Fibroblast of lung (primary cell): ENCODE data around the gene FAM153A.
"Not testable (repeated sequence)": the region's sequence is repeated elsewhere in the genome, so short reads cannot be mapped to it uniquely, and the experiment has no call there.

Experiments
- EZH2 ChIP-seq: IDR thresholded peaks from 2 replicates; pipeline ENCODE4 v1.5.1; 2012; ENCODE audit warnings: low read length, control low read depth, mild to moderate bottlenecking; ENCODE audit errors: missing control alignments
- TF ChIP-seq, protein P1 (sequence below), 2 donors: IDR thresholded peaks in 1 of 2; conservative IDR thresholded peaks in 1 of 2; 1 replicate in 1 of 2; 2 replicates in 1 of 2; pipeline ENCODE4 v1.5.1; 2011 to 2012; ENCODE audit warnings: low read length in 2 of 2, control low read depth in 1 of 2, inconsistent platforms in 1 of 2, low read depth in 1 of 2, mild to moderate bottlenecking in 1 of 2

DNA sequence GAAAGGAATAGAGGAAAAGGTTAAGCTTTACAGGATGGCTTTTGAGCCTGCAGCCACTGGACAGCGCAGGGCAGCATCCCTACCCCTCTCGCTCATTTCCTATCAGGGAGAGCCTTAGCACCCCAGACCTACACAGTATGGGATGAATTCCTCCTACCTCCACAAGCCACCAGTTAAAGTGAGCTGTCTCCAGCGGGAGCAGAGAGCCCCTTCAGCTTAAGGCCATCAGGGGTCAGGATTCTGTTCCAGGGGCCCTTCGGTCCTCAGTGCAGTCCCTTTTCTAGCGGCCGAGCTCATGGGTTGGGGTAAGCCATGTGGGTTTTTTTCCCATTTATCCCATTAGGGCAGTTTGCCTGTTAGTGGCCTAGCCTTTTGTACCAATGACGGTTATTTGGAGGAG is 89.7 kb downstream of the FAM153A start:
- TF ChIP-seq, protein P1, sequence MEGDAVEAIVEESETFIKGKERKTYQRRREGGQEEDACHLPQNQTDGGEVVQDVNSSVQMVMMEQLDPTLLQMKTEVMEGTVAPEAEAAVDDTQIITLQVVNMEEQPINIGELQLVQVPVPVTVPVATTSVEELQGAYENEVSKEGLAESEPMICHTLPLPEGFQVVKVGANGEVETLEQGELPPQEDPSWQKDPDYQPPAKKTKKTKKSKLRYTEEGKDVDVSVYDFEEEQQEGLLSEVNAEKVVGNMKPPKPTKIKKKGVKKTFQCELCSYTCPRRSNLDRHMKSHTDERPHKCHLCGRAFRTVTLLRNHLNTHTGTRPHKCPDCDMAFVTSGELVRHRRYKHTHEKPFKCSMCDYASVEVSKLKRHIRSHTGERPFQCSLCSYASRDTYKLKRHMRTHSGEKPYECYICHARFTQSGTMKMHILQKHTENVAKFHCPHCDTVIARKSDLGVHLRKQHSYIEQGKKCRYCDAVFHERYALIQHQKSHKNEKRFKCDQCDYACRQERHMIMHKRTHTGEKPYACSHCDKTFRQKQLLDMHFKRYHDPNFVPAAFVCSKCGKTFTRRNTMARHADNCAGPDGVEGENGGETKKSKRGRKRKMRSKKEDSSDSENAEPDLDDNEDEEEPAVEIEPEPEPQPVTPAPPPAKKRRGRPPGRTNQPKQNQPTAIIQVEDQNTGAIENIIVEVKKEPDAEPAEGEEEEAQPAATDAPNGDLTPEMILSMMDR (conservative IDR thresholded peaks at IDR 0.05 in 1 of 2, IDR thresholded peaks at IDR 0.05 in 1 of 2; ENCODE audit: low read depth in 1 of 2, low read length in 2 of 2) = not testable (repeated sequence)
- TF ChIP-seq EZH2 = not testable (repeated sequence)
